NAMALWA (cell line): ENCODE data around the gene OR6Y1.

Source experiments
- DNase-seq: peaks from one replicate; pipeline ENCODE4 v3.0.0-alpha.2; 2015; ENCODE audit warnings: low spot score

The OR6Y1 gene, protein sequence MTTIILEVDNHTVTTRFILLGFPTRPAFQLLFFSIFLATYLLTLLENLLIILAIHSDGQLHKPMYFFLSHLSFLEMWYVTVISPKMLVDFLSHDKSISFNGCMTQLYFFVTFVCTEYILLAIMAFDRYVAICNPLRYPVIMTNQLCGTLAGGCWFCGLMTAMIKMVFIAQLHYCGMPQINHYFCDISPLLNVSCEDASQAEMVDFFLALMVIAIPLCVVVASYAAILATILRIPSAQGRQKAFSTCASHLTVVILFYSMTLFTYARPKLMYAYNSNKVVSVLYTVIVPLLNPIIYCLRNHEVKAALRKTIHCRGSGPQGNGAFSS

DNA sequence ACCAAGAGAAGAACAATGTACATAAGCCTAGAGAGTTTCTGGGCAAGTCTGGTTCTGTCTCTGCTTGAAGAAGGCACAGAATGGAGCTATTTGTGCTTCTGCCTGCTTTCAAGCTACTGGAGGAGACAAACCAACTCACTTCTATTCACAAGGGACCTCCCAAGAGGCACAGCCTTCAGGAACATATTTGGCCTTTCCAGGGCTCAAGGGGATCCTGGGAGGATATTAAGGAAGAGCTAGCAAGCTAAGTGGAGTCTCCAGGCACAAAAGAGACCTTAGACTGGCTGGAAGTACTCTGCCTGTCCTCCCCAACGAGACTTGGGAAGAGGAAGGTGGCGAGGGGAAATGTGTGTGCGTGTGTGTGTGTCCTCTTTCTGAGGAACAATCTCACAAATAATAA lies at the start of gene OR6Y1:
Gene OR6Y1 (minus strand): TSS at position 54 of the 400 bp plus-strand sequence. CDS start 6,300 bp downstream, outside the sequence.
- DNase-seq, result no peak

- no peak for DNase-seq
These were observed 46.5 kb upstream of the OR6Y1 start for GRCh38 chr1:158600735-158601134.

DNA sequence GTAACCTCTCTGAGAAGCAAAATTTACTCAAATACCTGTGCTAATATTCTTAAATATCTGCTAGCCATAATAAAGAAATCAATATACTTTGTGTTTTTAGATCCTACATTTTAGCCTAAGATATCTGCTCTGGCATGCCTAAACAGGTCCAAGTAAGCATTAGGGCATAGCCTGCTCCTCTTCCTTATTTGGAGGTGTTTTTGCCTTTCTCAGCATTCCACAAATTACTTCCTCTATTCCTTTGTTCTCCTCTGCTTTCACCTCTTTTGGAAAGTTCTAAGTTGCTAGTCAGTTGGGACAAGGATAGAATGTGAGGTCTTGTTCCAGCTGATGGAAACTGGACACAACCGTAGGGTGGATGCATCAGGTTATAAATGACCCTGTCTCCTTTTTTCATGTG lies 32.7 kb upstream of the OR6Y1 start:
- DNase-seq, result no peak

GRCh38 chr1:158583962-158584361 lies 29.8 kb upstream of the OR6Y1 start:
- no peak for DNase-seq

DNA sequence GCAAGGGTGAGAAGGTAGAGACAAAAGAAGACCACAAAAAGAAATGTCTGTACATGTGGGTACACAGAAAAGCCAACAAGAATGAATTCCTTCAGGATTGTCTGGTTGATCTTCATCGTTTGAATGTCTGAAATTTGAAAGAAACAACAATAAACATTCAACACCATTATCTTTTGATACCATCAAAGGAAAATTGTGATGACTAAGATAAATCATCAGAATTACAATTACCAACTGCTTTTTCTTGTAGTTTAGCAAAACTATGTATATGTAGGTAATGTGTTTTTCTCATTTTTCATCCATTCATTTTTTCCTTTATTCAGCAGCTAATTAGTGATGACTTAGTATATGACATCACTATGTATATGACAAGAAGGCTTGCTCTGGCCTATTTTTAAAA lies 25.5 kb upstream of the OR6Y1 start, which contains the start of gene OR10X1:
Gene OR10X1 (minus strand): TSS at position 167 of the 400 bp plus-strand sequence. CDS start 0 bp downstream, at position 167.
- DNase-seq, result no peak

DNA sequence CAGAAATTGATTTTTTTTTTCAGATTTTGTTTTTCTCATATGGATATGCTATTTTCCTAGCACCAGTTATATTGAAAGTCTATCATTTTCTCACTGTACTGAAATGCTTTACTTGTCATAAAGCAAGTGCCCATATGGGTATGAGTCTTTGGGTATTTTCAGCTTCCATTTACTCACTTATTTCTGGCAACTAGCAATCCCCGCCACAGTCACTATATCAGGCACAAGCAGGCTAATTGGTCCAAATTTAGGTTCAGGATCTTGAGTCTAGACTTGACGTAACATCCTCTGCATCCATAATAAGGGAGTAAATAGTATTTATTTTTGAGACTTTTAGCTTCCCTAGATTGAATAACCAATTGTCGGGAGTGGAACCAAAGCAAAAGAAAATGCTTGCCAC lies 23.4 kb upstream of the OR6Y1 start:
- no peak for DNase-seq

GRCh38 chr1:158572226-158572625 lies 18.0 kb upstream of the OR6Y1 start:
- no peak for DNase-seq

- DNase-seq, result no peak
These were observed 16.3 kb upstream of the OR6Y1 start, which contains the start of gene OR6P1 for GRCh38 chr1:158570480-158570879. OR6P1 (minus strand) TSS chr1:158570580; CDS start chr1:158563604, 6,976 bp downstream.

DNA sequence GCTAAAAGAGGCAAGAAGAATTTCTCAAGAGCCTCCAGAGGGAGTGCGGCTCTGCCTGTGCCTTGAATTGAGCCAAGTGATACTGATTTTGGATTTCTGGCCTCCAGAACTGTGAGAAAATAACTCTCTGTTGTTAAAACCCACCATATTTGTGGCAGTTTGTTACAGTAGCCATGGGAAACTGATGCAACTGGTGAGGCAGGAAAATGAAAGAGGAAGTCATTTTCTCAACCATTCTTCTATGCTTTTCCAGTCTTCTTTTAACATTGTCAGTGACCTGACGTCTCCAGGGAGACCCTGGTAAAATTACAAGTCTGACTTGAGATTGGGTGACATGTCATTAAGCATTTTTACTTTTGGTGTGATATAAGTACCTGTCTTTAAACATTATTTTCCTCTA lies 10.4 kb upstream of the OR6Y1 start:
- DNase-seq, result peak; percentile 86

DNA sequence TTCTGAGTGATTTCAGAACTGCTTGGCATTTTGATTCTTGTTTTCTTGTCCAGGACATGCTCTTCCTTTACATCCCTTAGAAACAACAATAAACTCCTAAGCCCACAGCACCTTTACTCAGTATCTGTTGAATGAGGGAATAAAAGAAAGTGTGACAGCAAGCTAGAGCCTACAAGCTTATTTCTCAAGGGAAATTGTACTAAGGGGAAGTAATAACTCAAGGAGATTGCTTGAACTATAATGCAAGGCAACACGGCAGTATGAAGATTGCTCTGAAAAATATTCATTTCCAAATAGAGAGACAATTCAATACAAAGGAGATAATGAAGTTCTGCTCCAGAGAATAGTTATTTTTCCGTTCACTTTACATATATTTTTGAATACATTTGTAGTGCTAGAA lies 9.6 kb upstream of the OR6Y1 start:
- DNase-seq, result peak; percentile 45

GRCh38 chr1:158559696-158560095 lies 5.5 kb upstream of the OR6Y1 start:
- no peak for DNase-seq

- DNase-seq, result no peak
These were observed 1.9 kb downstream of the OR6Y1 start for GRCh38 chr1:158552296-158552695.

- DNase-seq, result no peak
These were observed 6.7 kb downstream of the OR6Y1 start for GRCh38 chr1:158547533-158547932.

- DNase-seq, result no peak
These were observed 16.6 kb downstream of the OR6Y1 start for GRCh38 chr1:158537609-158538008.

- DNase-seq, result no peak
These were observed 19.7 kb downstream of the OR6Y1 start for GRCh38 chr1:158534496-158534895.

GRCh38 chr1:158527190-158527815 lies 26.9 kb downstream of the OR6Y1 start:
- DNase-seq, result peak; percentile 62

- DNase-seq, result no peak
These were observed 32.5 kb downstream of the OR6Y1 start for GRCh38 chr1:158521666-158522058.

- DNase-seq, result no peak
These were observed 33.1 kb downstream of the OR6Y1 start for GRCh38 chr1:158520955-158521665.

- no peak for DNase-seq
These were observed 34.2 kb downstream of the OR6Y1 start for GRCh38 chr1:158520021-158520420.

- no peak for DNase-seq
These were observed 37.2 kb downstream of the OR6Y1 start for GRCh38 chr1:158516966-158517365.

GRCh38 chr1:158509471-158510156 lies 44.6 kb downstream of the OR6Y1 start:
- DNase-seq, result no peak

DNA sequence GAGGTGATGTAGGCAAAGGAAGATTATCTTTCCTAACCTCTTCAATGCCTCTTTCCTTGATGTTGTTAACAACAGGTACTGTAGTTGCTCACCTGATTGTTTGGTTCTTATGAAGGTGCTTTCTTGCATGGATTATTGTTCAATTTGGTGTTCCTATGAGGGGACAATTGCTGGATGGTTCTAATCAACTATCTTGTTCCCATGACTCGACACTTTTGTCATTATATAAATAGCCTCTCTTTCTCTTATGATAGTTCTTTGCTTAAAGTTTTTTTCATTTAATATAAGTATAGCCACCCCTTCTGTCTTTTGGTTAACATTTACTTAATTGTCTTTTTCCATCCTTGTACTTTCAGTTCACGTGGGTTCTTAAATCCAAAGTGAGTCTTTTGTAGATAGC lies 46.7 kb downstream of the OR6Y1 start:
- no peak for DNase-seq
